Esophagus muscularis mucosa (tissue), 4 donors: ENCODE measurements around the gene RPAP2. TPM values are rescaled to one million over a fixed set of nuclear protein-coding genes. Genes with fewer than 3 reads are reported as not detected.

ENCODE experiments used
- DNase-seq: peaks from one replicate; pipeline ENCODE4 v3.0.0-alpha.2; 2017; ENCODE audit errors: extremely low spot score
- H3K27ac ChIP-seq, 4 donors: fragments of 200-600 bp; sonication (generic); replicated peaks in 1 of 4; 1 replicate in 3 of 4; 2 replicates in 1 of 4; pipeline ENCODE4 v1.5.1; 2016 to 2019; ENCODE audit warnings: mild to moderate bottlenecking in 1 of 4
- H3K27me3 ChIP-seq, 4 donors: fragments of 200-600 bp; sonication (generic); one replicate each; pipeline versions ENCODE4 v1.5.1 to v1.6.0; 2016 to 2019
- H3K36me3 ChIP-seq, 4 donors: fragments of 200-600 bp; sonication (generic); one replicate each; pipeline ENCODE4 v1.5.1; 2016 to 2019
- H3K4me1 ChIP-seq, 4 donors: fragments of 200-600 bp; sonication (generic); one replicate each; pipeline ENCODE4 v1.5.1; 2016 to 2019
- H3K4me3 ChIP-seq, 4 donors: fragments of 200-600 bp; sonication (generic); 1 replicate in 2 of 4; 2 replicates in 2 of 4; pipeline ENCODE4 v1.5.1; 2016 to 2019; ENCODE audit warnings: mild to moderate bottlenecking in 4 of 4, moderate library complexity in 1 of 4
- H3K9me3 ChIP-seq, 4 donors: fragments of 200-600 bp; sonication (generic); 1 replicate in 3 of 4; 2 replicates in 1 of 4; pipeline ENCODE4 v1.5.1; 2016 to 2019
- CTCF ChIP-seq, 3 experiments: fragments of 200-600 bp in 2 of 3; fragments of 450-650 bp in 1 of 3; sonication (generic) in 2 of 3; IDR thresholded peaks; one replicate each; pipeline ENCODE4 v1.5.1; 2017 to 2019; ENCODE audit warnings: antibody characterized with exemption in 3 of 3, mild to moderate bottlenecking in 2 of 3, moderate library complexity in 1 of 3
- EP300 ChIP-seq: sonication (generic); formaldehyde crosslinking; IDR thresholded peaks from one replicate; pipeline ENCODE4 v1.6.1; 2017; ENCODE audit warnings: antibody characterized with exemption
- POLR2A ChIP-seq: fragments of 450-650 bp; IDR thresholded peaks from one replicate; pipeline ENCODE4 v1.6.1; 2017; ENCODE audit warnings: antibody characterized with exemption, moderate library complexity, mild to moderate bottlenecking, low read depth
- POLR2AphosphoS5 ChIP-seq, 2 donors: sonication (generic); formaldehyde crosslinking; IDR thresholded peaks; one replicate each; pipeline ENCODE4 v1.6.1; 2017; ENCODE audit warnings: antibody characterized with exemption in 2 of 2
- WGBS: methylation state at CpG from one replicate; pipeline ENCODE4 v1.1.5; 2018; 5-methylcytosine and 5-hydroxymethylcytosine counted together
- intact Hi-C: fragments of 100-400 bp; cut with DNase I; formaldehyde crosslinking; loops from one replicate; pipeline ENCODE4 v1.15.1; 2023
- total RNA-seq, 4 donors: library from RNA; depleted of rRNA; stranded (reverse); fragments of >200 nt; gene quantifications; one replicate each; pipeline versions ENCODE4 v1.1.0 to v1.2.1, GENCODE V29; 2016

The RPAP2 gene
- total RNA-seq, 4 donors from 2014 or later = 8.9 to 13.3 (median 12.8) TPM

- H3K4me3 ChIP-seq = no peak overlapping the region
- H3K36me3 ChIP-seq = peaks cover 20 to 73% (median 41%) of the 10 kb centered on the region in 4 donors
- H3K4me1 ChIP-seq = no peaks in the 10 kb centered on the region
- H3K27me3 ChIP-seq = no peaks in the 10 kb centered on the region
- TF ChIP-seq CTCF (IDR thresholded peaks at IDR 0.05) = no peak
- TF ChIP-seq POLR2AphosphoS5 (IDR thresholded peaks at IDR 0.05) = no peak
- TF ChIP-seq POLR2A = no peak
- TF ChIP-seq EP300 = no peak
- no peak for DNase-seq
- peaks cover 0 to 14% (median 9%) of the 10 kb centered on the region in 4 donors for H3K9me3 ChIP-seq
- intact Hi-C loops = no loop called here
- no peak overlapping the region for H3K27ac ChIP-seq
Observed at GRCh38 chr1:92324784-92325183, 25.9 kb downstream of the RPAP2 start.

GRCh38 chr1:92326681-92327080 lies 27.8 kb downstream of the RPAP2 start:
- Histone ChIP-seq H3K4me1 (no peaks in the 10 kb centered on the region), H3K4me3 (no peak overlapping the region), H3K27ac (no peak overlapping the region), H3K36me3 (peaks cover 13 to 64% (median 32%) of the 10 kb centered on the region in 4 donors), H3K27me3 (no peaks in the 10 kb centered on the region), H3K9me3 (peaks cover 0 to 14% (median 9%) of the 10 kb centered on the region in 4 donors)
- TF ChIP-seq CTCF (IDR thresholded peaks at IDR 0.05) (no peak), POLR2A (no peak), EP300 (no peak), POLR2AphosphoS5 (IDR thresholded peaks at IDR 0.05) (no peak)
- WGBS = 94% methylated on average over 1 of the region's 1 CpG
- DNase-seq = no peak
- intact Hi-C loops = no loop called here

- H3K9me3 ChIP-seq = peaks cover 0 to 14% (median 9%) of the 10 kb centered on the region in 4 donors
- no peaks in the 10 kb centered on the region for H3K27me3 ChIP-seq
- no peak overlapping the region for H3K27ac ChIP-seq
- TF ChIP-seq POLR2AphosphoS5 (IDR thresholded peaks at IDR 0.05) (no peak), POLR2A (no peak), CTCF (IDR thresholded peaks at IDR 0.05) (no peak), EP300 (no peak)
- 94% methylated on average over 4 of the region's 4 CpGs for WGBS
- peaks cover 13 to 55% (median 27%) of the 10 kb centered on the region in 4 donors for H3K36me3 ChIP-seq
- H3K4me1 ChIP-seq = no peaks in the 10 kb centered on the region
- DNase-seq = no peak
- intact Hi-C loops = no loop called here
- no peak overlapping the region for H3K4me3 ChIP-seq
Observed at GRCh38 chr1:92327794-92328193, 28.9 kb downstream of the RPAP2 start.

GRCh38 chr1:92329347-92330129 lies 30.7 kb downstream of the RPAP2 start:
- Histone ChIP-seq H3K36me3 (peaks cover 6 to 44% (median 24%) of the 10 kb centered on the region in 4 donors), H3K27me3 (no peaks in the 10 kb centered on the region), H3K4me1 (no peaks in the 10 kb centered on the region), H3K27ac (no peak overlapping the region), H3K4me3 (no peak overlapping the region), H3K9me3 (peaks cover 0 to 14% (median 9%) of the 10 kb centered on the region in 4 donors)
- TF ChIP-seq CTCF (IDR thresholded peaks at IDR 0.05) (no peak), POLR2AphosphoS5 (IDR thresholded peaks at IDR 0.05) (no peak), EP300 (no peak), POLR2A (no peak)
- intact Hi-C loops = no loop called here
- DNase-seq = no peak
- WGBS = 92% methylated on average over 5 of the region's 6 CpGs
